HepG2 (cell line): ENCODE measurements around the gene SYT8. TPM values are rescaled to one million over a fixed set of nuclear protein-coding genes. Genes with fewer than 3 reads are reported as not detected.

Experiments
- ATF2 ChIP-seq: sonication (generic); formaldehyde crosslinking; IDR thresholded peaks from 2 replicates; pipeline ENCODE4 v1.4.0; 2020; ENCODE audit warnings: missing genetic modification reagents
- CREM ChIP-seq, 2 experiments: sonication (generic) in 1 of 2; formaldehyde crosslinking in 1 of 2; IDR thresholded peaks; 2 replicates each; pipeline versions ENCODE4 v1.4.0 to v1.6.1; 2016 to 2020; ENCODE audit warnings: antibody characterized with exemption in 1 of 2, mild to moderate bottlenecking in 1 of 2, missing genetic modification reagents in 1 of 2
- ESRRA ChIP-seq: sonication (generic); formaldehyde crosslinking; IDR thresholded peaks from 2 replicates; pipeline ENCODE4 v1.5.1; 2020; ENCODE audit warnings: mild to moderate bottlenecking, low read depth, missing genetic modification reagents
- FIP1L1 ChIP-seq: fragments of 200-400 bp; formaldehyde crosslinking; IDR thresholded peaks from 2 replicates; pipeline ENCODE4 v1.6.1; 2018; ENCODE audit warnings: low read depth, mild to moderate bottlenecking, low read length, moderate library complexity, borderline replicate concordance; ENCODE audit not compliant: insufficient read depth
- KDM1A ChIP-seq: IDR thresholded peaks from 2 replicates; pipeline ENCODE4 v1.6.1; 2016; ENCODE audit warnings: missing compliant biosample characterization
- MAFK ChIP-seq, 2 experiments: IDR thresholded peaks in 1 of 2; conservative IDR thresholded peaks in 1 of 2; 2 replicates each; pipeline ENCODE4 v1.6.1; 2011; ENCODE audit warnings: improper control_type of control experiment in 2 of 2, low read length in 2 of 2
- MAX ChIP-seq: IDR thresholded peaks from 2 replicates; pipeline ENCODE4 v1.6.1; 2012; ENCODE audit warnings: inconsistent platforms
- ONECUT2 ChIP-seq: sonication (generic); formaldehyde crosslinking; IDR thresholded peaks from 2 replicates; pipeline ENCODE4 v1.4.0; 2020; ENCODE audit warnings: missing genetic modification reagents
- PBX2 ChIP-seq: IDR thresholded peaks from 2 replicates; pipeline ENCODE4 v1.6.1; 2016; ENCODE audit warnings: control low read depth
- PHF5A ChIP-seq: IDR thresholded peaks from one replicate; pipeline ENCODE4 v1.6.1; 2018; ENCODE audit warnings: low read depth, missing genetic modification reagents; ENCODE audit not compliant: unreplicated experiment
- POLR2G ChIP-seq: fragments of 200-400 bp; formaldehyde crosslinking; IDR thresholded peaks from 2 replicates; pipeline ENCODE4 v1.6.1; 2018; ENCODE audit warnings: mild to moderate bottlenecking, low read depth, low read length, moderate library complexity
- SMAD3 ChIP-seq: sonication (generic); formaldehyde crosslinking; IDR thresholded peaks from 2 replicates; pipeline ENCODE4 v1.4.0; 2020; ENCODE audit warnings: missing genetic modification reagents
- TGIF2 ChIP-seq: IDR thresholded peaks from 2 replicates; pipeline ENCODE4 v1.6.1; 2016; ENCODE audit warnings: control low read depth, missing compliant biosample characterization
- ZMAT5 ChIP-seq: sonication (generic); formaldehyde crosslinking; IDR thresholded peaks from 2 replicates; pipeline ENCODE4 v1.5.0; 2020; ENCODE audit warnings: mild to moderate bottlenecking, low read depth, missing genetic modification reagents, borderline replicate concordance
- ZNF761 ChIP-seq: sonication (generic); formaldehyde crosslinking; conservative IDR thresholded peaks from 2 replicates; pipeline ENCODE4 v1.4.0; 2020; ENCODE audit warnings: mild to moderate bottlenecking, missing genetic modification reagents
- polyA plus RNA-seq, 8 experiments: library from polyadenylated mRNA; depleted of rRNA in 3 of 8; stranded (reverse) in 7 of 8; unstranded in 1 of 8; fragments of >200 nt; fragmentation: Illumina TruSeq in 4 of 8; extraction: Trizol in 4 of 8; gene quantifications; 2 replicates each; pipeline versions ENCODE4 v1.2.1 to v1.2.3, GENCODE V29; 2011 to 2016; ENCODE audit warnings: low read depth in 4 of 8, missing spikeins in 1 of 8, mixed read lengths in 1 of 8; ENCODE audit not compliant: insufficient read depth in 1 of 8
- total RNA-seq, 5 experiments: library from RNA; depleted of rRNA; stranded (reverse); fragments of >200 nt; fragmentation: Illumina TruSeq; extraction: Trizol; gene quantifications; 2 replicates each; pipeline ENCODE4 v1.2.3, GENCODE V29; 2016; ENCODE audit warnings: low read depth in 1 of 5

Gene SYT8
- total and polyA plus RNA-seq, 2 of the 13 experiments (the other 11 are each of a cell fraction or from before 2014, with no cell fraction given) = 0.60 to 2.3 TPM

GRCh38 chr11:1830322-1831223 lies 4.2 kb upstream of the SYT8 start (continued):
- TF ChIP-seq PBX2 (no peak), ATF2 (CRISPR knock-in tag) (no peak), FIP1L1 (no peak), ONECUT2 (no peak), POLR2G (peak; percentile 55; the same call in 1 of the 2 replicates), ZNF761 (peak; percentile 42; the same call in 1 of the 2 replicates), MAFK (conservative IDR thresholded peaks at IDR 0.05 in 1 of 2, IDR thresholded peaks at IDR 0.05 in 1 of 2; ENCODE audit: low read length in 2 of 2) (no peak), SMAD3 (peak; percentile 29; the same call in 1 of the 2 replicates), TGIF2 (CRISPR knock-in tag) (peak; percentile 20; the same call in 1 of the 2 replicates), ESRRA (peak; percentile 38; the same call in 1 of the 2 replicates), CREM (IDR thresholded peaks at IDR 0.05) (peak; percentile 60), CREM (CRISPR knock-in tag; IDR thresholded peaks at IDR 0.05) (no peak), KDM1A (CRISPR knock-in tag) (peak; percentile 12; the same call in 1 of the 2 replicates), MAX (peak; percentile 97), PHF5A (CRISPR knock-in tag) (no peak), ZMAT5 (CRISPR knock-in tag) (no peak)
- TF ChIP-seq, all 625 proteins: peak for 257
